Liver (tissue), 9 donors: ENCODE data around the gene RXRB. TPM values are rescaled to one million over a fixed set of nuclear protein-coding genes. Genes with fewer than 3 reads are reported as not detected.

Experiments
- DNase-seq: peaks from one replicate; pipeline ENCODE4 v3.0.0-alpha.2; 2017; ENCODE audit warnings: low spot score
- H3K27ac ChIP-seq, 2 donors: one replicate each; pipeline ENCODE4 v1.7.0; 2013; ENCODE audit warnings: inconsistent platforms in 2 of 2, low read length in 2 of 2, control low read depth in 1 of 2, low read depth in 1 of 2, mild to moderate bottlenecking in 1 of 2
- H3K27me3 ChIP-seq, 4 donors: one replicate each; pipeline versions ENCODE4 v1.6.1 to v1.7.0; 2013; ENCODE audit warnings: low read length in 3 of 4, inconsistent platforms in 1 of 4, mild to moderate bottlenecking in 1 of 4, moderate library complexity in 1 of 4; ENCODE audit not compliant: control insufficient read depth in 4 of 4, insufficient read depth in 4 of 4
- H3K36me3 ChIP-seq, 4 donors: one replicate each; pipeline versions ENCODE4 v1.6.1 to v1.7.0; 2013; ENCODE audit warnings: low read length in 3 of 4, mild to moderate bottlenecking in 3 of 4, low read depth in 1 of 4, moderate library complexity in 1 of 4; ENCODE audit not compliant: control insufficient read depth in 4 of 4, insufficient read depth in 3 of 4
- H3K4me1 ChIP-seq, 4 donors: one replicate each; pipeline versions ENCODE4 v1.6.1 to v1.7.0; 2013; ENCODE audit warnings: low read length in 3 of 4, mild to moderate bottlenecking in 3 of 4, moderate library complexity in 1 of 4; ENCODE audit not compliant: control insufficient read depth in 4 of 4, insufficient read depth in 4 of 4
- H3K4me3 ChIP-seq, 3 donors: one replicate each; pipeline versions ENCODE4 v1.6.1 to v1.7.0; 2013; ENCODE audit warnings: low read length in 3 of 3, control low read depth in 1 of 3, low read depth in 1 of 3, mild to moderate bottlenecking in 1 of 3
- H3K9ac ChIP-seq, 2 donors: one replicate each; pipeline ENCODE4 v1.7.0; 2013; ENCODE audit warnings: low read length in 2 of 2, mild to moderate bottlenecking in 2 of 2, moderate library complexity in 2 of 2, control low read depth in 1 of 2, low read depth in 1 of 2
- H3K9me3 ChIP-seq, 4 donors: one replicate each; pipeline versions ENCODE4 v1.6.1 to v1.7.0; 2013; ENCODE audit warnings: low read length in 3 of 4; ENCODE audit not compliant: control insufficient read depth in 4 of 4
- ATF3 ChIP-seq: IDR thresholded peaks from 2 replicates; pipeline ENCODE4 v1.6.1; 2016; ENCODE audit warnings: antibody characterized with exemption
- CTCF ChIP-seq: fragments of 150-350 bp; IDR thresholded peaks from 2 replicates; pipeline ENCODE4 v1.5.1; 2017; ENCODE audit warnings: improper control_type of control experiment, low read depth, low read length; ENCODE audit not compliant: missing input control
- FOXA1 ChIP-seq: IDR thresholded peaks from 2 replicates; pipeline ENCODE4 v1.6.1; 2016; ENCODE audit warnings: antibody characterized with exemption
- FOXA2 ChIP-seq: IDR thresholded peaks from 2 replicates; pipeline ENCODE4 v1.6.1; 2016; ENCODE audit warnings: antibody characterized with exemption
- GABPA ChIP-seq, 2 donors: IDR thresholded peaks in 1 of 2; conservative IDR thresholded peaks in 1 of 2; 2 replicates each; pipeline ENCODE4 v1.6.1; 2016; ENCODE audit warnings: antibody characterized with exemption in 2 of 2, mild to moderate bottlenecking in 1 of 2, moderate library complexity in 1 of 2
- HNF4A ChIP-seq, 2 donors: conservative IDR thresholded peaks; 2 replicates each; pipeline ENCODE4 v1.6.1; 2016; ENCODE audit warnings: antibody characterized with exemption in 2 of 2, mild to moderate bottlenecking in 2 of 2
- HNF4G ChIP-seq: IDR thresholded peaks from 2 replicates; pipeline ENCODE4 v1.6.1; 2016; ENCODE audit warnings: antibody characterized with exemption
- NR2F2 ChIP-seq: IDR thresholded peaks from 2 replicates; pipeline ENCODE4 v1.6.1; 2016; ENCODE audit warnings: antibody characterized with exemption
- RAD21 ChIP-seq, 2 donors: IDR thresholded peaks; 2 replicates each; pipeline ENCODE4 v1.6.1; 2016; ENCODE audit warnings: antibody characterized with exemption in 2 of 2, mild to moderate bottlenecking in 2 of 2
- SP1 ChIP-seq: IDR thresholded peaks from 2 replicates; pipeline ENCODE4 v1.6.1; 2018; ENCODE audit warnings: antibody characterized with exemption, mild to moderate bottlenecking
- TAF1 ChIP-seq: conservative IDR thresholded peaks from 2 replicates; pipeline ENCODE4 v1.6.1; 2016; ENCODE audit warnings: antibody characterized with exemption, mild to moderate bottlenecking
- YY1 ChIP-seq: IDR thresholded peaks from 2 replicates; pipeline ENCODE4 v1.6.1; 2016; ENCODE audit warnings: antibody characterized with exemption, mild to moderate bottlenecking
- WGBS: extraction: QIAGEN DNeasy Blood & Tissue Kit; methylation state at CpG from one replicate; pipeline ENCODE4 v1.1.7; 2013; 5-methylcytosine and 5-hydroxymethylcytosine counted together
- polyA plus RNA-seq, 2 donors: library from polyadenylated mRNA; stranded (reverse) in 1 of 2; unstranded in 1 of 2; fragments of 200-250 nt in 1 of 2; fragments of >200 nt in 1 of 2; fragmentation: Nextera tagmentation in 1 of 2; extraction: Ambion mirVana in 1 of 2; gene quantifications; one replicate each; pipeline versions ENCODE4 v1.2.1 to v1.2.3, GENCODE V29; 2013 to 2015
- total RNA-seq, 2 donors: library from RNA; depleted of rRNA; stranded (reverse); fragments of >200 nt; gene quantifications; one replicate each; pipeline ENCODE4 v1.2.3, GENCODE V29; 2014
- TF ChIP-seq, protein P1 (sequence below): IDR thresholded peaks from 2 replicates; pipeline ENCODE4 v1.6.1; 2016; ENCODE audit warnings: antibody characterized with exemption
- donor health status: healthy.
- donor health status: healthy.
- donor health status: healthy.
- donor health status: healthy.
- donor health status: healthy.

Gene RXRB
- total and polyA plus RNA-seq, 4 donors = 7.7 to 19.4 (median 11.7) TPM

GRCh38 chr6:33241968-33242367 is 41.5 kb upstream of the RXRB start:
- Histone ChIP-seq H3K36me3 (no peaks in the 10 kb centered on the region), H3K4me3 (no peak overlapping the region), H3K27me3 (peaks cover 0 to 2% (median 0%) of the 10 kb centered on the region in 4 donors), H3K4me1 (no peaks in the 10 kb centered on the region), H3K9ac (no peak overlapping the region), H3K9me3 (no peaks in the 10 kb centered on the region), H3K27ac (no peak overlapping the region)
- no peak for TF ChIP-seq ATF3
- TF ChIP-seq HNF4G = no peak
- no peak for TF ChIP-seq NR2F2
- TF ChIP-seq FOXA2 = no peak
- no peak for TF ChIP-seq SP1
- no peak for DNase-seq
- 65% methylated on average over 3 of the region's 3 CpGs for WGBS

GRCh38 chr6:33237741-33238140 is 37.3 kb upstream of the RXRB start:
- WGBS = 82% methylated on average over 2 of the region's 2 CpGs

DNA sequence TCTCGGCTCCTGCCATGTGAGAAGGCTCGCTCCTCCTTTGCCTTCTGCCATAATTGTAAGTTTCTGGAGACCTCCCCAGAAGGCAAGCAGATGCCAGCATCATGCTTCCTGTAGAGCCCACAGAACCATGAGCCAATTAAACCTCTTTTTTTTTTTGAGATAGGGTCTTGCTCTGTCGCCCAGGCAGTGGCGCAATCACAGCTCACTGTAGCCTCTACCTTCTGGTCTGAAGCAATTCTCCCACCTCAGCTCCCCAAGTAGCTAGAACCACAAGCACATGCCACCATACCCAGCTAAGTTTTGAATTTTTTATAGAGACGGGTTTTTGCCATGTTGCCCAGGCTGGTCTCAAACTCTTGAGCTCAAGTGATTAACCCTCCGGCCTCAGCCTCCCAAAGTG is 36.4 kb upstream of the RXRB start:
- Histone ChIP-seq H3K27me3 (peaks cover 0 to 2% (median 0%) of the 10 kb centered on the region in 4 donors), H3K27ac (no peak overlapping the region), H3K4me3 (no peak overlapping the region), H3K4me1 (no peaks in the 10 kb centered on the region), H3K9ac (no peak overlapping the region), H3K36me3 (no peaks in the 10 kb centered on the region), H3K9me3 (no peaks in the 10 kb centered on the region)
- WGBS = 94% methylated on average over 6 of the region's 6 CpGs
- TF ChIP-seq HNF4G = no peak
- TF ChIP-seq, protein P1, sequence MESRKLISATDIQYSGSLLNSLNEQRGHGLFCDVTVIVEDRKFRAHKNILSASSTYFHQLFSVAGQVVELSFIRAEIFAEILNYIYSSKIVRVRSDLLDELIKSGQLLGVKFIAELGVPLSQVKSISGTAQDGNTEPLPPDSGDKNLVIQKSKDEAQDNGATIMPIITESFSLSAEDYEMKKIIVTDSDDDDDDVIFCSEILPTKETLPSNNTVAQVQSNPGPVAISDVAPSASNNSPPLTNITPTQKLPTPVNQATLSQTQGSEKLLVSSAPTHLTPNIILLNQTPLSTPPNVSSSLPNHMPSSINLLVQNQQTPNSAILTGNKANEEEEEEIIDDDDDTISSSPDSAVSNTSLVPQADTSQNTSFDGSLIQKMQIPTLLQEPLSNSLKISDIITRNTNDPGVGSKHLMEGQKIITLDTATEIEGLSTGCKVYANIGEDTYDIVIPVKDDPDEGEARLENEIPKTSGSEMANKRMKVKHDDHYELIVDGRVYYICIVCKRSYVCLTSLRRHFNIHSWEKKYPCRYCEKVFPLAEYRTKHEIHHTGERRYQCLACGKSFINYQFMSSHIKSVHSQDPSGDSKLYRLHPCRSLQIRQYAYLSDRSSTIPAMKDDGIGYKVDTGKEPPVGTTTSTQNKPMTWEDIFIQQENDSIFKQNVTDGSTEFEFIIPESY = no peak
- TF ChIP-seq RAD21 (IDR thresholded peaks at IDR 0.05) = no peak
- no peak for TF ChIP-seq HNF4A (conservative IDR thresholded peaks at IDR 0.05)
- no peak for TF ChIP-seq GABPA (IDR thresholded peaks at IDR 0.05 in 1 of 2, conservative IDR thresholded peaks at IDR 0.05 in 1 of 2)
- TF ChIP-seq YY1 = no peak
- DNase-seq = no peak

More at GRCh38 chr6:33237741-33238140, 37.3 kb upstream of the RXRB start:
- no peaks in the 10 kb centered on the region for H3K9me3 ChIP-seq
- H3K4me3 ChIP-seq = no peak overlapping the region
- H3K36me3 ChIP-seq = no peaks in the 10 kb centered on the region
- no peak for DNase-seq
- TF ChIP-seq GABPA (IDR thresholded peaks at IDR 0.05 in 1 of 2, conservative IDR thresholded peaks at IDR 0.05 in 1 of 2) (no peak), FOXA1 (no peak)
- H3K9ac ChIP-seq = no peak overlapping the region
- H3K27me3 ChIP-seq = peaks cover 0 to 2% (median 0%) of the 10 kb centered on the region in 4 donors
- no peaks in the 10 kb centered on the region for H3K4me1 ChIP-seq
- H3K27ac ChIP-seq = no peak overlapping the region

DNA sequence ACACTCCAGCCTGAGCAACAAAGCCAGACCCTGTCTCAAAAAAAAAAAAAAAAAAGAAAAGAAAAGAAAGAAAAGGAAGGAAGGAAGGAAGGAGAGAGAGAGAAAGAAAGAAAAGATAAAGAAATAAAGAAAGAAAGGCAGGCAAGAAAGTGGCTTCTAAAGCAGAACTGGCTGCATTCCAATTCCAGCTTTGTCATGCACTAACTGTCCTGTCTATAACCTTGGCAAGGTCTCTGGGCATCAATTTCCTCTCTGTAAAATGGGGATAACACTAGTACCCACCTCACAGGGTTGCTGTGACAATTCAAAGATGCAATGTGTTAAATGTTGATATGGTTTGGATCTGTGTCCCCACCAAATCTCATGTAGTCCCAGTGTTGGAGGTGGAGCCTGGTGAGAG is 35.9 kb upstream of the RXRB start:
- Histone ChIP-seq H3K27ac (no peak overlapping the region), H3K4me1 (no peaks in the 10 kb centered on the region), H3K9me3 (no peaks in the 10 kb centered on the region), H3K4me3 (no peak overlapping the region), H3K27me3 (peaks cover 0 to 2% (median 0%) of the 10 kb centered on the region in 4 donors), H3K9ac (no peak overlapping the region), H3K36me3 (no peaks in the 10 kb centered on the region)
- no peak for TF ChIP-seq CTCF
- no peak for TF ChIP-seq TAF1
- TF ChIP-seq HNF4G = no peak
- no peak for TF ChIP-seq FOXA1
- no peak for DNase-seq
